DND-41 (cell line): ENCODE measurements around the gene LAD1.

Experiments
- EZH2 ChIP-seq: IDR thresholded peaks from 3 replicates; pipeline ENCODE4 v1.6.1; 2012; ENCODE audit warnings: borderline replicate concordance, low read depth, mild to moderate bottlenecking, moderate library complexity, low read length, inconsistent platforms; ENCODE audit not compliant: severe bottlenecking
- TF ChIP-seq, protein P1 (sequence below): IDR thresholded peaks from 2 replicates; pipeline ENCODE4 v1.5.1; 2012; ENCODE audit warnings: borderline replicate concordance, low read length, moderate library complexity, mild to moderate bottlenecking; ENCODE audit not compliant: poor library complexity, severe bottlenecking; ENCODE audit errors: extremely low read depth

DNA sequence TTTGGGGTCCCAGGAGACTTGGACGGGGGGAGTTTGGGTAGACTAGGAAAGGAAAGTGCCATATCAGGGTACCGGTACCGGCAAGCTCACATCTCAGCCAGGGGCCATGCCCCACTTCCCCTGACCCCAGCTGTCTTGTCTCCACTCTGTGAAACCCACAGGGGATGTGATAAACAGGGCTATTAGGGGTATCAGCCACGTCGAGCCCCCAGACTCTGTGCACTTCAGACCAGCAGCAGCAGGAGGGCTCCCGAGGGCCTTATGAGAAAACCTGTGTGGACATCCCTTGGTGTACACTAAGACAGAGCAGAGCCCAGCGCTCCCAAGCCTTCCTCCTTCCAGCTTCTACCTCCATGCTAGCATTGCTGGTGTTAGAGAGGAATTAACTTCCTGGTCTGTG lies 68.0 kb downstream of the LAD1 start:
- TF ChIP-seq, protein P1, sequence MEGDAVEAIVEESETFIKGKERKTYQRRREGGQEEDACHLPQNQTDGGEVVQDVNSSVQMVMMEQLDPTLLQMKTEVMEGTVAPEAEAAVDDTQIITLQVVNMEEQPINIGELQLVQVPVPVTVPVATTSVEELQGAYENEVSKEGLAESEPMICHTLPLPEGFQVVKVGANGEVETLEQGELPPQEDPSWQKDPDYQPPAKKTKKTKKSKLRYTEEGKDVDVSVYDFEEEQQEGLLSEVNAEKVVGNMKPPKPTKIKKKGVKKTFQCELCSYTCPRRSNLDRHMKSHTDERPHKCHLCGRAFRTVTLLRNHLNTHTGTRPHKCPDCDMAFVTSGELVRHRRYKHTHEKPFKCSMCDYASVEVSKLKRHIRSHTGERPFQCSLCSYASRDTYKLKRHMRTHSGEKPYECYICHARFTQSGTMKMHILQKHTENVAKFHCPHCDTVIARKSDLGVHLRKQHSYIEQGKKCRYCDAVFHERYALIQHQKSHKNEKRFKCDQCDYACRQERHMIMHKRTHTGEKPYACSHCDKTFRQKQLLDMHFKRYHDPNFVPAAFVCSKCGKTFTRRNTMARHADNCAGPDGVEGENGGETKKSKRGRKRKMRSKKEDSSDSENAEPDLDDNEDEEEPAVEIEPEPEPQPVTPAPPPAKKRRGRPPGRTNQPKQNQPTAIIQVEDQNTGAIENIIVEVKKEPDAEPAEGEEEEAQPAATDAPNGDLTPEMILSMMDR, result no peak
- no peak for TF ChIP-seq EZH2
